Non-pigmented ciliary epithelial cell (primary cell): ENCODE measurements around the gene RAD18.

ENCODE experiments used
- DNase-seq: peaks from one replicate; pipeline ENCODE4 v3.0.0-alpha.2; 2010; ENCODE audit warnings: low read depth

RAD18 gene

GRCh38 chr3:8835385-8835784, 127.9 kb downstream of the RAD18 start:
- no peak for DNase-seq

- DNase-seq = no peak
Observed at GRCh38 chr3:8834974-8835373, 128.3 kb downstream of the RAD18 start.

- no peak for DNase-seq
Observed at GRCh38 chr3:8827641-8828040, 135.6 kb downstream of the RAD18 start.
